Dermis lymphatic vessel endothelial cell (primary cell): ENCODE results near the gene DUS2. TPM values are rescaled to one million over a fixed set of nuclear protein-coding genes. Genes with fewer than 3 reads are reported as not detected.

Experiments
- total RNA-seq: library from RNA; depleted of rRNA; stranded (reverse); fragments of >200 nt; gene quantifications from 2 replicates; pipeline ENCODE4 v1.2.1, GENCODE V29; 2014

The DUS2 gene
- total RNA-seq: 20.9 and 23.5 TPM in 2 replicates

GRCh38 chr16:68022728-68023537 is at the start of gene DUS2, which contains the start of gene DDX28:
TSS of gene DUS2 (plus strand) at chr16:68023284. CDS start at chr16:68038024, 14,740 bp downstream.
TSS of gene DDX28 (minus strand) at chr16:68023232. CDS start at chr16:68023202, 30 bp downstream.

GRCh38 chr16:67979955-67980678 is 43.0 kb upstream of the DUS2 start, which contains the start of gene DPEP3:
TSS of gene DPEP3 (minus strand) at chr16:67980499. CDS start at chr16:67980380, 119 bp downstream.

GRCh38 chr16:67998779-67999688 is 24.1 kb upstream of the DUS2 start, which contains the start of gene DPEP2:
TSS of gene DPEP2 (minus strand) at chr16:67999484. CDS start at chr16:67993212, 6,272 bp downstream.

DNA sequence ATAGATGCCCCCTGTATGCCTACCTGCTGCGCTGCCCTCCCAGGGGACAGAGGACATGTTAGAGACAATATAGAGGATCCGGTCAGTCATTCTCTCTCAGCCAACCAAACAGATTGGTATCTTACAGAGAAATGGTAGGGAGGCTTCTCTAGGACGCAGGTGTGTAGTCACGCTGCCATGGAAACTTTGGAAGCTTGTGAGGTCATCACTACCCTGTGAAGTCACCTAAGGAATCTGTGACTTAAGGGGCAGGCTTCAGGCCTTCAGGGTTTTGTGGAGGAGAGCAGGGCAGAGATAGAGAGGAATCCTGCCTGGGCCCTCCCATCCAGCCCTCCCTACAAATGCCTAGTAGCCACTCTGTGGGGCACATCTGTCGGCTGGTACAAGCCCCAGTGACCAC is 7.4 kb upstream of the DUS2 start, which contains the start of gene DPEP2NB:
Gene DPEP2NB, minus strand, starts transcription at position 231 of the 400 bp plus-strand sequence. Its CDS starts 141 bp downstream, at position 90.

DNA sequence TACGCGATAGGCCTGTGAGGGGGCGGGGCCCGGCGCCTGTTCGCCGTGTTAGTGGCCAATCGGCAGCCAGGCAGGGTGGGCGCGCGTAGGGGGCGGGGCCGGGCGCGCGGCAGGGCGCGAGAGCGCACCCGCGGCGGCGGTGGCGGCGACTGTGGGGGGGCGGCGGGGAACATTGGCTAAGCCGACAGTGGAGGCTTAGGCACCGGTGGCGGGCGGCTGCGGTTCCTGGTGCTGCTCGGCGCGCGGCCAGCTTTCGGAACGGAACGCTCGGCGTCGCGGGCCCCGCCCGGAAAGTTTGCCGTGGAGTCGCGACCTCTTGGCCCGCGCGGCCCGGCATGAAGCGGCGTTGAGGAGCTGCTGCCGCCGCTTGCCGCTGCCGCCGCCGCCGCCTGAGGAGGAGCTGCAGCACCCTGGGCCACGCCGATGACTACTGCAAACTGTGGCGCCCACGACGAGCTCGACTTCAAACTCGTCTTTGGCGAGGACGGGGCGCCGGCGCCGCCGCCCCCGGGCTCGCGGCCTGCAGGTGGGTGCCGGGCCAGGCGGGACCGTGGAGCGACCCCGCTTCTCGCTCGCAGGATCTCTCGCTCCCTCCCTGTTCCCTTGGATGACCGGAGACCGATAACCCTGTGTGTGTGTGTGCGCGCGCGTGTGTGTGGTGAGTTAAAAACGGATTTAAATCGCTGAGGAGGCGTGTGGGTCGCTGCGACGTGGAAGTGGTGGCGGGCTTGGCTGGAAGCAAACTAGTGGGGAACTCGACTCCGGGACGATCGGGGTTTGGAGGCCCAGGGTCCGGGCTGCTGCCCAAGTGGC is 62.4 kb downstream of the DUS2 start, which contains the start of gene NFATC3:
Gene NFATC3, plus strand, starts transcription at position 112 of the 813 bp plus-strand sequence. Its CDS starts 312 bp downstream, at position 424.

Other genes with a start within 250 kb of the DUS2 start
- 7.0 and 7.9 TPM in 2 replicates for gene RANBP10, start 216.7 kb upstream of the DUS2 start, total RNA-seq
- 0.26 and 0.76 TPM in 2 replicates for gene TSNAXIP1, start 216.4 kb upstream of the DUS2 start, total RNA-seq
- 34.5 and 38.6 TPM in 2 replicates for gene THAP11, start 181.0 kb upstream of the DUS2 start, total RNA-seq
- gene NUTF2, start 176.4 kb upstream of the DUS2 start, total RNA-seq: 161 and 190 TPM in 2 replicates
- gene CENPT, start 175.6 kb upstream of the DUS2 start, total RNA-seq: 16.4 and 16.6 TPM in 2 replicates
- gene EDC4, start 150.2 kb upstream of the DUS2 start, total RNA-seq: 43.3 and 46.4 TPM in 2 replicates
- gene NRN1L, start 138.4 kb upstream of the DUS2 start, total RNA-seq: 0.22 TPM in 1 of 2 replicates, not detected in the other
- 13.3 and 14.9 TPM in 2 replicates for gene PSKH1, start 130.0 kb upstream of the DUS2 start, total RNA-seq
- gene CTRL, start 91.4 kb upstream of the DUS2 start, total RNA-seq: 0.26 and 0.33 TPM in 2 replicates
- 70.5 and 98.4 TPM in 2 replicates for gene PSMB10, start 86.4 kb upstream of the DUS2 start, total RNA-seq
- 2.8 and 3.0 TPM in 2 replicates for gene LCAT, start 79.2 kb upstream of the DUS2 start, total RNA-seq
- gene SLC12A4, start 54.6 kb upstream of the DUS2 start, total RNA-seq: 55.5 and 80.1 TPM in 2 replicates
- gene DPEP3, start 42.8 kb upstream of the DUS2 start, total RNA-seq: 0.09 and 0.11 TPM in 2 replicates
- 15.0 and 30.2 TPM in 2 replicates for gene DPEP2, start 23.8 kb upstream of the DUS2 start, total RNA-seq
- 0.09 and 0.11 TPM in 2 replicates for gene DPEP2NB, start 7.4 kb upstream of the DUS2 start, total RNA-seq
- gene DDX28, start 52 bp upstream of the DUS2 start, total RNA-seq: 23.5 and 25.4 TPM in 2 replicates
- 19.5 and 29.1 TPM in 2 replicates for gene NFATC3, start 62.1 kb downstream of the DUS2 start, total RNA-seq
- gene ESRP2, start 212.8 kb downstream of the DUS2 start, total RNA-seq: 0.17 and 1.7 TPM in 2 replicates
- gene PLA2G15, start 222.1 kb downstream of the DUS2 start, total RNA-seq: 20.0 and 21.6 TPM in 2 replicates
- gene SLC7A6, start 241.2 kb downstream of the DUS2 start, total RNA-seq: 8.6 and 10.9 TPM in 2 replicates